AG04450 (cell line): ENCODE results near the gene PAPOLA. TPM values are rescaled to one million over a fixed set of nuclear protein-coding genes. Genes with fewer than 3 reads are reported as not detected.

Experiments used
- CTCF ChIA-PET: fragments of 300-600, 350-600 bp; formaldehyde crosslinking; extraction: SDS; loops from one replicate; lab custom pipeline; 2022; ENCODE audit warnings: antibody characterized with exemption, inconsistent platforms; lab: Charles Lee
- POLR2A ChIA-PET: fragments of 350-600 bp; formaldehyde crosslinking; extraction: SDS; loops from one replicate; lab custom pipeline; 2021; ENCODE audit warnings: antibody characterized with exemption, inconsistent platforms; lab: Yijun Ruan, JAX
- DNase-seq: peaks from one replicate; pipeline ENCODE4 v3.0.0-alpha.2; 2011; ENCODE audit warnings: low read depth, low spot score
- H3K27ac ChIP-seq: one replicate; pipeline ENCODE4 v1.5.1; 2012; ENCODE audit warnings: low read depth, low read length, control low read depth
- H3K27me3 ChIP-seq: one replicate; pipeline ENCODE4 v1.6.0; 2012; ENCODE audit warnings: low read length; ENCODE audit not compliant: control insufficient read depth, insufficient read depth
- H3K4me3 ChIP-seq: 2 replicates; pipeline ENCODE4 v1.5.1; 2011; ENCODE audit warnings: mild to moderate bottlenecking, low read depth, low read length, control low read depth
- H3K9me3 ChIP-seq: 2 replicates; pipeline ENCODE4 v1.5.1; 2012; ENCODE audit warnings: low read length; ENCODE audit not compliant: control insufficient read depth, insufficient read depth
- polyA plus RNA-seq: library from polyadenylated mRNA; depleted of rRNA; stranded (reverse); fragments of >200 nt; gene quantifications from 2 replicates; pipeline ENCODE4 v1.2.3, GENCODE V29; 2011; rRNA removed
- TF ChIP-seq, protein P1 (sequence below): IDR thresholded peaks from 2 replicates; pipeline ENCODE4 v1.5.1; 2011; ENCODE audit warnings: low read depth, low read length, control low read depth, inconsistent platforms

PAPOLA gene
- polyA plus RNA-seq, 1 experiment: 191 TPM

GRCh38 chr14:96602186-96602585 is 100.0 kb downstream of the PAPOLA start:
- ChIA-PET POLR2A (no interaction called here), CTCF (no interaction called here)
- TF ChIP-seq, protein P1, sequence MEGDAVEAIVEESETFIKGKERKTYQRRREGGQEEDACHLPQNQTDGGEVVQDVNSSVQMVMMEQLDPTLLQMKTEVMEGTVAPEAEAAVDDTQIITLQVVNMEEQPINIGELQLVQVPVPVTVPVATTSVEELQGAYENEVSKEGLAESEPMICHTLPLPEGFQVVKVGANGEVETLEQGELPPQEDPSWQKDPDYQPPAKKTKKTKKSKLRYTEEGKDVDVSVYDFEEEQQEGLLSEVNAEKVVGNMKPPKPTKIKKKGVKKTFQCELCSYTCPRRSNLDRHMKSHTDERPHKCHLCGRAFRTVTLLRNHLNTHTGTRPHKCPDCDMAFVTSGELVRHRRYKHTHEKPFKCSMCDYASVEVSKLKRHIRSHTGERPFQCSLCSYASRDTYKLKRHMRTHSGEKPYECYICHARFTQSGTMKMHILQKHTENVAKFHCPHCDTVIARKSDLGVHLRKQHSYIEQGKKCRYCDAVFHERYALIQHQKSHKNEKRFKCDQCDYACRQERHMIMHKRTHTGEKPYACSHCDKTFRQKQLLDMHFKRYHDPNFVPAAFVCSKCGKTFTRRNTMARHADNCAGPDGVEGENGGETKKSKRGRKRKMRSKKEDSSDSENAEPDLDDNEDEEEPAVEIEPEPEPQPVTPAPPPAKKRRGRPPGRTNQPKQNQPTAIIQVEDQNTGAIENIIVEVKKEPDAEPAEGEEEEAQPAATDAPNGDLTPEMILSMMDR: no peak
- no peak overlapping the region for H3K27ac ChIP-seq
- no peak for DNase-seq
- H3K9me3 ChIP-seq: no peaks in the 10 kb centered on the region; the same call in 1 of the 2 replicates
- H3K4me3 ChIP-seq: no peak overlapping the region
- H3K27me3 ChIP-seq: peaks cover 6% of the 10 kb centered on the region

DNA sequence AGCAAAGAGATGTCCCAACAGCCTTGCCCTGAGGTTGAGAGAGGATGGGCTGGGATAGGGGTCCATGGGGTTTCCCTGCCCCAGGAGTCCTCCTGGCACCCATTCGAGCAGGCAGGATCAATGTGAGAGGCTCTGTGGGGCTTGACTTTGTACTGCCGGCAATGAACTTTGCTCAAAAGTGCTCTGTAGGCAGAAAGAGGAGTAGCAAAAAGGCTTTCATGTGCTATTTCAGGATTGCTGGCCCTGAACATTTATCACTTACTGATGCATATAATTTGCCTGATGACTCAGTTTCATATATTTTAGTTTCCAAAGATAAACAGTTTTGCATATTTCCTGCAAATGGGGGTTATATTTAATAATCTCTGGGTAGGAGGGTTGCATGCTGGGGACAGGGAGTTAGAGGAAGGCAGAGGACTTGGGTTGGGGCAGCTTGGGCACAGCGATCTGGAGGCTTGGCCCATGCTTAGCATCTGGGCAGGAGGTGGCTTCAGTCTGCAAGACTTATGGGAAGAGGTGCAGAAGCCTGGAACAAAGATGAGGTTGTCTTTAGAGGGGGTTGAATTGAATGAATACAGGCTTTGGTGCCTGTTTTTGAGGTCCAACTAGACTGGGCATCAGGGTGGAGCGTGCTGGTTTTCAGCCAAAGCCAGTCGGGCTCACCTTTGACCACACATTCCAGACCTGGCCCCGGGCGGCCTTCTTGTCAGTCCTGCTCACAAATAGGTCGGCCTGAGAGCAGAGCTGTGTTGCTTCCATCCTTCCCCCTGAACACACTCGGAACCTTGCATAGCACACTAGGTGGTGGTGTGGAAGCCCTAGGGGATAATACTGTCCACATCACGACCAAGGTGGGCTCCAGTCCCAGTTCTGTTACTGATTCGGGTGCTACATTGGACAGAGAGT is 101.4 kb downstream of the PAPOLA start:
- TF ChIP-seq, protein P1: no peak
- ChIA-PET POLR2A (no interaction called here), CTCF (no interaction called here)
- Histone ChIP-seq H3K4me3 (no peak overlapping the region), H3K9me3 (no peaks in the 10 kb centered on the region; the same call in 1 of the 2 replicates), H3K27me3 (peaks cover 4% of the 10 kb centered on the region), H3K27ac (no peak overlapping the region)
- no peak for DNase-seq

- no peak overlapping the region for H3K4me3 ChIP-seq
- H3K9me3 ChIP-seq: no peaks in the 10 kb centered on the region
- DNase-seq: no peak
- TF ChIP-seq, protein P1: no peak
- ChIA-PET CTCF (no interaction called here), POLR2A (no interaction called here)
- H3K27me3 ChIP-seq: peaks cover 3% of the 10 kb centered on the region
- no peak overlapping the region for H3K27ac ChIP-seq
These were observed 112.3 kb downstream of the PAPOLA start for GRCh38 chr14:96614481-96614881.

GRCh38 chr14:96616161-96616721 is 114.1 kb downstream of the PAPOLA start:
- no peak for DNase-seq
- TF ChIP-seq, protein P1: no peak
- ChIA-PET POLR2A (no interaction called here), CTCF (no interaction called here)
- no peaks in the 10 kb centered on the region for H3K27me3 ChIP-seq
- H3K9me3 ChIP-seq: no peaks in the 10 kb centered on the region
- H3K4me3 ChIP-seq: no peak overlapping the region
- H3K27ac ChIP-seq: no peak overlapping the region

Other genes starting within 250 kb of the PAPOLA start
- gene BDKRB1, start 246.2 kb upstream of the PAPOLA start, polyA plus RNA-seq: 160 and 215 TPM in 2 replicates
- 18.7 and 22.1 TPM in 2 replicates for gene ATG2B, start 139.0 kb upstream of the PAPOLA start, polyA plus RNA-seq
- gene GSKIP, start 138.9 kb upstream of the PAPOLA start, polyA plus RNA-seq: 28.0 and 37.9 TPM in 2 replicates
- gene AK7, start 110.3 kb upstream of the PAPOLA start, polyA plus RNA-seq: 0.29 and 0.55 TPM in 2 replicates